CD14-positive monocyte (primary cell): ENCODE results near the gene ATAD5. TPM values are rescaled to one million over a fixed set of nuclear protein-coding genes. Genes with fewer than 3 reads are reported as not detected.
"Not testable (repeated sequence)": the region's sequence is repeated elsewhere in the genome, so short reads cannot be mapped to it uniquely, and the experiment has no call there.

Experiments
- DNase-seq, 3 donors: peaks; one replicate each; pipeline ENCODE4 v3.0.0-alpha.2; 2011 to 2022
- H2AFZ ChIP-seq: 2 replicates; pipeline ENCODE4 v1.6.0; 2012; ENCODE audit warnings: mild to moderate bottlenecking, low read depth, low read length, inconsistent platforms; ENCODE audit not compliant: insufficient read depth, poor library complexity, severe bottlenecking
- H3K27ac ChIP-seq, 2 donors: 1 replicate in 1 of 2; 2 replicates in 1 of 2; pipeline ENCODE4 v1.5.1; 2012 to 2013; ENCODE audit warnings: low read length in 2 of 2, control low read depth in 1 of 2, inconsistent platforms in 1 of 2, low read depth in 1 of 2, mild to moderate bottlenecking in 1 of 2
- H3K27me3 ChIP-seq, 2 donors: one replicate each; pipeline versions ENCODE4 v1.6.0 to v1.6.1; 2011 to 2013; ENCODE audit warnings: low read length in 2 of 2; ENCODE audit not compliant: control insufficient read depth in 2 of 2, insufficient read depth in 2 of 2
- H3K36me3 ChIP-seq, 2 donors: replicated peaks in 1 of 2; 1 replicate in 1 of 2; 2 replicates in 1 of 2; pipeline versions ENCODE4 v1.5.1 to v1.6.1; 2012 to 2013; ENCODE audit warnings: low read length in 2 of 2, control low read depth in 1 of 2, inconsistent platforms in 1 of 2, mild to moderate bottlenecking in 1 of 2; ENCODE audit not compliant: insufficient read depth in 2 of 2, control insufficient read depth in 1 of 2
- H3K4me1 ChIP-seq, 2 donors: 1 replicate in 1 of 2; 2 replicates in 1 of 2; pipeline versions ENCODE4 v1.5.1 to v1.6.1; 2012 to 2013; ENCODE audit warnings: low read length in 2 of 2, control low read depth in 1 of 2, inconsistent platforms in 1 of 2, mild to moderate bottlenecking in 1 of 2, moderate library complexity in 1 of 2; ENCODE audit not compliant: insufficient read depth in 2 of 2, control insufficient read depth in 1 of 2
- H3K4me2 ChIP-seq: replicated peaks from 2 replicates; pipeline ENCODE3; 2012; ENCODE audit warnings: low read length, moderate library complexity, mild to moderate bottlenecking; ENCODE audit not compliant: poor library complexity, severe bottlenecking; ENCODE audit errors: extremely low read depth
- H3K4me3 ChIP-seq, 3 experiments: fragments of 200-600 bp in 1 of 3; sonication (generic) in 1 of 3; replicated peaks in 1 of 3; 1 replicate in 2 of 3; 2 replicates in 1 of 3; pipeline ENCODE4 v1.5.1; 2011 to 2013; ENCODE audit warnings: low read length in 3 of 3, mild to moderate bottlenecking in 3 of 3, control low read depth in 2 of 3, low read depth in 2 of 3, inconsistent platforms in 1 of 3, moderate library complexity in 1 of 3
- H3K79me2 ChIP-seq: 2 replicates; pipeline ENCODE4 v1.6.0; 2012; ENCODE audit warnings: mild to moderate bottlenecking, control low read depth, inconsistent platforms, low read length, moderate library complexity; ENCODE audit not compliant: insufficient read depth
- H3K9ac ChIP-seq: 2 replicates; pipeline ENCODE4 v1.6.0; 2017; ENCODE audit warnings: low read length, mild to moderate bottlenecking; ENCODE audit not compliant: insufficient read depth, poor library complexity, severe bottlenecking
- H3K9me3 ChIP-seq, 2 donors: replicated peaks in 1 of 2; 1 replicate in 1 of 2; 2 replicates in 1 of 2; pipeline versions ENCODE4 v1.5.1 to v1.6.1; 2012 to 2013; ENCODE audit warnings: low read length in 2 of 2, control low read depth in 1 of 2; ENCODE audit not compliant: control insufficient read depth in 1 of 2, insufficient read depth in 1 of 2
- H4K20me1 ChIP-seq: 2 replicates; pipeline ENCODE4 v1.6.0; 2012; ENCODE audit warnings: mild to moderate bottlenecking, low read length, control low read depth, moderate library complexity; ENCODE audit not compliant: insufficient read depth
- H3K27ac Mint-ChIP-seq, 7 donors: one replicate each; pipeline ENCODE4 v1.8.0; 2020; ENCODE audit warnings: mild to moderate bottlenecking in 7 of 7, mixed read lengths in 7 of 7, moderate library complexity in 6 of 7, inconsistent platforms in 2 of 7
- H3K27me3 Mint-ChIP-seq, 3 donors: one replicate each; pipeline ENCODE4 v1.8.0; 2021 to 2022; ENCODE audit warnings: low read depth in 3 of 3, mild to moderate bottlenecking in 3 of 3, mixed read lengths in 3 of 3, moderate library complexity in 3 of 3, inconsistent platforms in 1 of 3
- H3K36me3 Mint-ChIP-seq, 2 donors: one replicate each; pipeline ENCODE4 v1.8.0; 2020; ENCODE audit warnings: mixed read lengths in 2 of 2, inconsistent platforms in 1 of 2, mild to moderate bottlenecking in 1 of 2
- H3K4me1 Mint-ChIP-seq: one replicate; pipeline ENCODE4 v1.8.0; 2020; ENCODE audit warnings: mild to moderate bottlenecking, mixed read lengths
- H3K4me3 Mint-ChIP-seq, 2 donors: one replicate each; pipeline ENCODE4 v1.8.0; 2020; ENCODE audit warnings: mild to moderate bottlenecking in 2 of 2, mixed read lengths in 2 of 2, moderate library complexity in 1 of 2
- H3K9me3 Mint-ChIP-seq, 7 donors: one replicate each; pipeline ENCODE4 v1.8.0; 2020 to 2022; ENCODE audit warnings: mixed read lengths in 7 of 7, mild to moderate bottlenecking in 6 of 7, moderate library complexity in 6 of 7, inconsistent platforms in 2 of 7
- WGBS: methylation state at CpG from one replicate; pipeline ENCODE4 v1.1.5; 2013; ENCODE audit warnings: missing lambda C conversion rate; ENCODE audit not compliant: insufficient coverage; 5-methylcytosine and 5-hydroxymethylcytosine counted together
- intact Hi-C, 2 donors: fragments of 100-400 bp; cut with micrococcal nuclease; formaldehyde crosslinking; loops; one replicate each; pipeline versions ENCODE4 v1.15.0 to v1.15.1; 2023
- polyA plus RNA-seq, 3 donors: library from polyadenylated mRNA; depleted of rRNA in 1 of 3; unstranded in 2 of 3; stranded (reverse) in 1 of 3; fragments of 300-500 nt in 2 of 3; fragments of >200 nt in 1 of 3; fragmentation: Illumina TruSeq in 2 of 3; gene quantifications; 1 replicate in 2 of 3; 2 replicates in 1 of 3; pipeline ENCODE4 v1.2.3, GENCODE V29; 2012 to 2021
- TF ChIP-seq, protein P1 (sequence below): fragments of 200-600 bp; IDR thresholded peaks from one replicate; pipeline ENCODE4 v1.8.0; 2022; ENCODE audit warnings: antibody characterized with exemption, mild to moderate bottlenecking

The ATAD5 gene
- polyA plus RNA-seq, 3 donors, result 0.24 to 0.57 (median 0.42) TPM

DNA sequence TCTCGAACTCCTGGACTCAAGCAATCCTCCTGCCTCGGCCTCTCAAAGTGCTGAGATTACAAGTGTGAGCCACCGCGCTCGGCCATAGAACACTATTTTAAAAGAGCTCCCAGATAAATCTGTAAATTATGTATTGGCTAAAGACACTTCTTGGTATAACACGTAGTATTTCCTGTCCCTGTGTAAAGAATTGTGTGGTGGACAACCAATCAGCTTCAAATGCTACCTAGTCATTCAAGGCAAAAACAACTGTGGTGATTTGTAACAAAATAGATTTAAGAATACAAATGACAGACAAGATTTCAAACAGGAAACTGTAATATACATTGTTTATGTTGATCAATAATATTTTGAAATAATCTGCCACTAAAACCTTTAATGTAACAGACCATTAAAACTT, 21.9 kb upstream of the ATAD5 start:
- H3K36me3 Mint-ChIP-seq, result peaks cover 5 to 34% of the 10 kb centered on the region in 2 donors
- WGBS, result 100% methylated on average over 2 of the region's 6 CpGs
- H3K27me3 Mint-ChIP-seq, result no peaks in the 10 kb centered on the region
- H3K36me3 ChIP-seq, result peaks cover 4 to 10% of the 10 kb centered on the region in 2 donors
- H3K4me2 ChIP-seq, result peak overlapping the region; percentile 71
- H3K27ac Mint-ChIP-seq, result peak overlapping the region; percentile 89 to 95 (median 92)
- peak overlapping the region; percentile 41 to 65 for H3K4me3 Mint-ChIP-seq
- no peaks in the 10 kb centered on the region for H3K27me3 ChIP-seq
- H3K4me1 ChIP-seq, result peaks cover 87 to 96% of the 10 kb centered on the region in 2 donors
- peaks cover 25% of the 10 kb centered on the region for H4K20me1 ChIP-seq
- TF ChIP-seq, protein P1, sequence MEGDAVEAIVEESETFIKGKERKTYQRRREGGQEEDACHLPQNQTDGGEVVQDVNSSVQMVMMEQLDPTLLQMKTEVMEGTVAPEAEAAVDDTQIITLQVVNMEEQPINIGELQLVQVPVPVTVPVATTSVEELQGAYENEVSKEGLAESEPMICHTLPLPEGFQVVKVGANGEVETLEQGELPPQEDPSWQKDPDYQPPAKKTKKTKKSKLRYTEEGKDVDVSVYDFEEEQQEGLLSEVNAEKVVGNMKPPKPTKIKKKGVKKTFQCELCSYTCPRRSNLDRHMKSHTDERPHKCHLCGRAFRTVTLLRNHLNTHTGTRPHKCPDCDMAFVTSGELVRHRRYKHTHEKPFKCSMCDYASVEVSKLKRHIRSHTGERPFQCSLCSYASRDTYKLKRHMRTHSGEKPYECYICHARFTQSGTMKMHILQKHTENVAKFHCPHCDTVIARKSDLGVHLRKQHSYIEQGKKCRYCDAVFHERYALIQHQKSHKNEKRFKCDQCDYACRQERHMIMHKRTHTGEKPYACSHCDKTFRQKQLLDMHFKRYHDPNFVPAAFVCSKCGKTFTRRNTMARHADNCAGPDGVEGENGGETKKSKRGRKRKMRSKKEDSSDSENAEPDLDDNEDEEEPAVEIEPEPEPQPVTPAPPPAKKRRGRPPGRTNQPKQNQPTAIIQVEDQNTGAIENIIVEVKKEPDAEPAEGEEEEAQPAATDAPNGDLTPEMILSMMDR, result no peak
- no peaks in the 10 kb centered on the region for H3K9me3 ChIP-seq
- peak overlapping the region in 1 of 3 experiments; percentile 63 for H3K4me3 ChIP-seq
- peaks cover 94% of the 10 kb centered on the region for H3K79me2 ChIP-seq
- H3K27ac ChIP-seq, result peak overlapping the region; percentile 82 to 88
- no peaks in the 10 kb centered on the region for H3K9me3 Mint-ChIP-seq
- no peak overlapping the region for H2AFZ ChIP-seq
- peak overlapping the region; percentile 11 for H3K9ac ChIP-seq
- intact Hi-C loops, result loop anchor here in 1 of 2 donors (2.0 kb wide), 1 partner anchor 15 kb away; the partner anchor contains the start of gene CRLF3
- no peak for DNase-seq
- peaks cover 73% of the 10 kb centered on the region for H3K4me1 Mint-ChIP-seq

DNA sequence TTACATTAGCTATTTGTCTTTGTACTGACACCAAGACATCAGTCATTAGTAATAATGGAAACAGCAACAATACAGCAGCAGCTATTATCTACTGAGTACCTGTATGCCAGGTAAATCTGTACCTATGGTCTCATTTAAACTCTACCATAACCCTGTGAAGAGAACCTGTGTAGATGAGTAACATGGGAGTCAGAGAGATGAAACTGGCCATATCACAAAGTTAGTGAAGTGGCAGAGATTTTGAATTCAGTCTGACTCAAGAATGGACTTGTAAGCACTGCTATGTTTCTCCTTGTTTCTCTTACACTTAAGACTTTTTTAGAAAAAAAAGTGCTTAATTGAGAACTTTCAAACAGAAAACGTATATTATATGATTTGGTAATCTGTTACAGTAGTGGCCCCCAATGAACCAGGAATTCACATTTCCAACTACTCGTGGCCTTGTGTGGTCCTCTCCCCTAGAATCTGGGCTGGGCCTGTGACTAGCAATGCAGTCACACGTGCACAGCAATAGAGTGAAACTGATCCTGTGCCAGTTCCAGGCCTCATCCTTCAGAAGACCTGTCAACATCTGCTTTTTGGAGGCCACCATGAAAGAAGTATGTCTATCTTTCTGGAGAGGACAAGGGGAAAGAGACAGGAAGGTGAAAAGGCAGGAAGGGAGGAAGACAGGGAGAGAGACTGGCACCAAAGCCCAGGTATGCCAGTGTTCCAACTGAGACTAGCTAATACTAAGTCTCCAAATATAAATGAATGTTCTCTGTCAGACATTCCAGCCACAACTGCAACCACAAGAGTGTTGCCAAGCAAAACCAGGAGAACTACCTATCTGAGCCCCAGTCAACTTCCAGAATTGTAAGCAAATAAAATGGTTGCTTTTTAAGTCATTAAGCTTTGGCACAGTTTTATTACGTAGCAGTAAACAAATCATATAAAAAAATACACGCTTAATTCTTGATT, 19.3 kb upstream of the ATAD5 start:
- Histone ChIP-seq H3K9me3 (no peaks in the 10 kb centered on the region), H3K79me2 (peaks cover 93% of the 10 kb centered on the region), H3K27me3 (no peaks in the 10 kb centered on the region), H3K36me3 (peaks cover 9 to 17% of the 10 kb centered on the region in 2 donors), H3K4me2 (peak overlapping the region; percentile 8), H3K4me3 (peak overlapping the region in 1 of 3 experiments; percentile 6), H3K27ac (peak overlapping the region; percentile 35 to 76), H4K20me1 (no peaks in the 10 kb centered on the region), H3K9ac (no peak overlapping the region), H2AFZ (no peak overlapping the region), H3K4me1 (peaks cover 91 to 99% of the 10 kb centered on the region in 2 donors)
- H3K36me3 Mint-ChIP-seq, result peaks cover 7 to 40% of the 10 kb centered on the region in 2 donors
- DNase-seq, result no peak
- H3K9me3 Mint-ChIP-seq, result no peaks in the 10 kb centered on the region
- peaks cover 73% of the 10 kb centered on the region for H3K4me1 Mint-ChIP-seq
- peak overlapping the region in 6 of 7 donors; percentile 47 to 91 (median 81) for H3K27ac Mint-ChIP-seq
- TF ChIP-seq, protein P1, result no peak
- no peaks in the 10 kb centered on the region for H3K27me3 Mint-ChIP-seq
- no peak overlapping the region for H3K4me3 Mint-ChIP-seq
- intact Hi-C loops, result no loop called here
- WGBS, result 0% methylated on average over 2 of the region's 5 CpGs

DNA sequence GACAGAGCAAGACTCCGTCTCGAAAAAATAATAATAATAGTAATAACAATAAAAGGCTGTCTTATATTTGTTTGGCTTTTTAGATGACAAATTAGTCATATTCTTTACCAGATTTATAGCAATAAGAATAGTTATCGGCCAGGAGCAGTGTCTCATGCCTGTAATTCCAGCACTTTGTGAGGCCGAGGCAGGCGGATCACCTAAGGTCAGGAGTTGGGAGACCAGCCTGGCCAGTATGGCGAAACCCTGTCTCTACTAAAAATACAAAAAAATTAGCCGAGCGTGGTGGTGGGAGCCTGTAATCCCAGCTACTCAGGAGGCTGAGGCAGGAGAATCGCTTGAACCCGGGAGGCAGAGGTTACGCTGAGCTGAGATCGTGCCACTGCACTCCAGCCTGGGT, 17.5 kb upstream of the ATAD5 start:
- Mint-ChIP-seq H3K36me3 (peaks cover 7 to 46% of the 10 kb centered on the region in 2 donors), H3K4me3 (peak overlapping the region; percentile 64 to 79)
- WGBS, result 20% methylated on average over 1 of the region's 12 CpGs

More for the DNA sequence above, 17.5 kb upstream of the ATAD5 start:
- DNase-seq, H4K20me1 ChIP-seq, H3K9me3 ChIP-seq, H3K9me3 Mint-ChIP-seq, H2AFZ ChIP-seq, intact Hi-C loops, H3K27me3 Mint-ChIP-seq, H3K27me3 ChIP-seq: not testable (repeated sequence)
- H3K4me3 ChIP-seq, result peak overlapping the region in 1 of 3 experiments; percentile 43
- H3K9ac ChIP-seq, result peak overlapping the region; percentile 27
- peaks cover 9 to 17% of the 10 kb centered on the region in 2 donors for H3K36me3 ChIP-seq
- Mint-ChIP-seq H3K27ac (peak overlapping the region; percentile 88 to 95 (median 91)), H3K4me1 (peaks cover 74% of the 10 kb centered on the region)
- H3K79me2 ChIP-seq, result peaks cover 99% of the 10 kb centered on the region
- peak overlapping the region; percentile 76 for H3K27ac ChIP-seq
- peak overlapping the region; percentile 46 for H3K4me2 ChIP-seq
- peaks cover 91 to 99% of the 10 kb centered on the region in 2 donors for H3K4me1 ChIP-seq
